AG04449 (cell line): ENCODE measurements around the gene RINL.

Source experiments
- CTCF ChIA-PET: fragments of 350-600 bp; formaldehyde crosslinking; extraction: SDS; loops from one replicate; lab custom pipeline; 2021; ENCODE audit warnings: antibody characterized with exemption; lab: Yijun Ruan, JAX
- POLR2A ChIA-PET: fragments of 400-600, 350-600 bp; formaldehyde crosslinking; extraction: SDS; loops from one replicate; lab custom pipeline; 2020; ENCODE audit warnings: antibody characterized with exemption, inconsistent platforms; lab: Yijun Ruan, JAX
- DNase-seq: peaks from one replicate; pipeline ENCODE4 v3.0.0-alpha.2; 2010; ENCODE audit warnings: low read depth, low spot score
- H3K4me3 ChIP-seq: 2 replicates; pipeline ENCODE4 v1.5.1; 2011; ENCODE audit warnings: low read depth, mild to moderate bottlenecking, control low read depth, low read length
- TF ChIP-seq, protein P1 (sequence below): IDR thresholded peaks from one replicate; pipeline ENCODE4 v1.5.1; 2011; ENCODE audit warnings: mild to moderate bottlenecking, moderate library complexity, low read length, control low read depth, inconsistent platforms; ENCODE audit not compliant: insufficient read depth; ENCODE audit errors: missing control alignments

The RINL gene

DNA sequence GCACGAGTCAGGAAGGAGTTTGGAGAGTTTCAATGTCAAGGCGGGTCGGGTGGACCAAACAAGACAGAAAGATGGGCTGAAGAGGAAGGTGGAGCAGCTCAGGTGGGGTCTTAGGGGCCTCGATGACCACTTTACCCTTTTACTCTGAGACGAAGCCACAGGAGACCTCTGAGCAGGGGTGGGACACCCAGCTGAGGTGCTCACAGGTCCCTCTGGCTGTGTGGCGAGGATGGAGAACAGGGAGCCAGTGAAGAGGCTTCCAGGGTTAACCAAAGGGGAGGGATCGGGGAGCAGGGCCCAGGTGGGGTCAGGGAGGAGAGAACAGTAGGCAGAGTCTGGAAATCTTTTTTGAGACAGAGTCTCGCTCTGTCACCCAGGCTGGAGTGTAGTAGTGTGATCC lies 35.9 kb upstream of the RINL start:
- TF ChIP-seq, protein P1, sequence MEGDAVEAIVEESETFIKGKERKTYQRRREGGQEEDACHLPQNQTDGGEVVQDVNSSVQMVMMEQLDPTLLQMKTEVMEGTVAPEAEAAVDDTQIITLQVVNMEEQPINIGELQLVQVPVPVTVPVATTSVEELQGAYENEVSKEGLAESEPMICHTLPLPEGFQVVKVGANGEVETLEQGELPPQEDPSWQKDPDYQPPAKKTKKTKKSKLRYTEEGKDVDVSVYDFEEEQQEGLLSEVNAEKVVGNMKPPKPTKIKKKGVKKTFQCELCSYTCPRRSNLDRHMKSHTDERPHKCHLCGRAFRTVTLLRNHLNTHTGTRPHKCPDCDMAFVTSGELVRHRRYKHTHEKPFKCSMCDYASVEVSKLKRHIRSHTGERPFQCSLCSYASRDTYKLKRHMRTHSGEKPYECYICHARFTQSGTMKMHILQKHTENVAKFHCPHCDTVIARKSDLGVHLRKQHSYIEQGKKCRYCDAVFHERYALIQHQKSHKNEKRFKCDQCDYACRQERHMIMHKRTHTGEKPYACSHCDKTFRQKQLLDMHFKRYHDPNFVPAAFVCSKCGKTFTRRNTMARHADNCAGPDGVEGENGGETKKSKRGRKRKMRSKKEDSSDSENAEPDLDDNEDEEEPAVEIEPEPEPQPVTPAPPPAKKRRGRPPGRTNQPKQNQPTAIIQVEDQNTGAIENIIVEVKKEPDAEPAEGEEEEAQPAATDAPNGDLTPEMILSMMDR, result no peak
- H3K4me3 ChIP-seq, result no peak overlapping the region
- ChIA-PET CTCF (interaction anchor here (9.5 kb wide), 1 partner anchor 14 kb away, joined by 90 read pairs; the partner anchor contains the start of genes MRPS12 and SARS2), POLR2A (no interaction called here)
- DNase-seq, result no peak

DNA sequence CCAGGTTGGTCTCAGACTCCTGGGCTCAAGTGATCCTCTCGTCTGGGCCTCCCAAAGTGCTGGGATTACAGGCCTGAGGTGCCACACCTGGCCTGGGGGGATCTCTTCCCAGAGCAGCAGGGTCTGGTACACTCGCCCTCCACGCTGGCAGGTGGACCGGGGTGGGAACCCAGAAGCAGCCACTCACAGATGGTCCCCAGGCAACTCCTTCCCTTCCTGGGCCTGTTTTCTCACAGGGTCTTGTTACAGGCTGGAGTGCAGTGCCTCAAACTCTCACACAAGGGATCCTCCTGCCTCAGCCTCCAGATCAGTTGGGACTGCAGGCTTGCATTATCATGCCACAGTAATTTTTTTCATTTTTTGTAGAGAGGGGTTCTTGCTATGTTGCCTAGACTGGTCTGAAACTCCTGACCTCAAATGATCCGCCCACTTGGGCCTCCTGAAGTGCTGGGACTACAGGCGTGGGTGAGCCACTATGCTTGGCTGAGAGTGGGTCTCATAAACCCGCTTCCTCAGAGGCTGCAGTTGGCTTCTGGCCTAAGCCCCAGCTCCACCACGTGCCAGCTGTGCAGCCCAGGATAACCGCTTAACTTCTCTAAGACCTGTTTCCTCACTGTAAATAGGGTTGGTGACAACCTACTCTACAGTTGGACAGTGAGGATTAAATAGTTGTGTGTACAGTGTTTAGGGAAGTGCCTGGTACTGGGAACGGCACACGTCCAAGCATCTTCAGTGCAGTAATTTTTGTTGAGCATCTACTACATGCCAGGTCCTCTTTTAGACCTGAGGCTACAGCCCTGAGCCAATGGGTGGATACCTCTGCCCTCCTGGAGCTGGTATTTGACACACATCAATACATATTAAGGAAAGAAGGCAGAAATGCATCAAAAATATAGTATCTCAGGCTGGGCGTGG lies 34.8 kb upstream of the RINL start:
- TF ChIP-seq, protein P1, result no peak
- no peak overlapping the region for H3K4me3 ChIP-seq
- DNase-seq, result no peak
- ChIA-PET CTCF (interaction anchor here (9.5 kb wide), 1 partner anchor 16 kb away, joined by 90 read pairs; the partner anchor contains the start of genes MRPS12 and SARS2), POLR2A (no interaction called here)

DNA sequence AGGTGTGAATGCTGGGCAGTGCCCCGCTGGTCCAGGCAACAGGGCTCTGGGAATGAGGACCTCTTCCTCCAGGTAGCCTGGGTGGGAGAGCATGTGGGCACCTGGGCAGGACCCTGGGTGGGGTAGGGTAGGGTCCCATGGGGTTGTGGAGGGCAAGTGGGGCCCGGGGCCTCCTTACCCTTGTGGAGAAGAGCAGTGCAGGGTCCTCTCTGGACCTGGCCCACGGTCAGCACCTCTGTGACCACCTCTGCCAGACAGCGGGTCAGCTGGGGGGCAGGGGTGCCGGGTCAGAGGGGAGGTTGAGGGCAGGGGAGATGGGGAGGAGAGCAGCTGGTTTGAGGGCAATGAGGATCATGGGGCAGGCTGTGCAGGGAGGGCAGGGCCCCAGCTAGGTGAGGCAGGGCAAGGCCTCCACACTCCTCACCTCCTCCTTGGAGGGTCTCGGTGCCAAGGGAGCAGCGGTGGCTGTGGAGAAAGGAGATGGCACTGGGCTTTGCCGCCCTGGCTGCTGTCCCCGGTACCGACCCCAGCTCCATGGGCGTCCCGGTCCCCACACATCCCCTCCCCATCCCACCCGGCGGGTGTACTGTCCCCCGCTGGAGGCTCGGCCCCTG lies 33.4 kb upstream of the RINL start:
- POLR2A ChIA-PET, result no interaction called here
- CTCF ChIA-PET, result interaction anchor here (9.5 kb wide), 1 partner anchor 17 kb away, joined by 90 read pairs; the partner anchor contains the start of genes MRPS12 and SARS2
- TF ChIP-seq, protein P1, result no peak
- H3K4me3 ChIP-seq, result no peak overlapping the region
- no peak for DNase-seq

DNA sequence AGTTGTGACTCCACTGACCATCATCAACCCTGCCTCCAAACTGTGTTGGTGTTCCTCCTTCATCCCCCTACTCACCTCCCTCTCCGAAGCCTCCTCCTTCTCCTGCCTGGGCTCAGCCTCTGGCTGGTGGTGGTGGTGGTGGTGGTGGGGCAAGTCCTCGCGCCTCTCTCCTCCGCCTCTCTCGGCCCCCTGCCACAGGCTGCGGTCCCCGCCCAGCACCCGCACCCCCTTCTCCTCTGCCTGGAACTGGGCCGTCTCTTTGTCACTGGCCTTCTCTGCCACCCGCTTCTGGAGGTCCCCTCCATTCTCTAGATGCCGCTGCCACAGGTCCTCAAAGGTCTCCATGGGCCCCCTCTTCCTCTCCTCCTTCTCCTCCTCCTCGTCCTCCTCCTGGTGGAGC lies 32.4 kb upstream of the RINL start:
- no peak for DNase-seq
- ChIA-PET CTCF (no interaction called here), POLR2A (no interaction called here)
- no peak overlapping the region for H3K4me3 ChIP-seq
- TF ChIP-seq, protein P1, result no peak

DNA sequence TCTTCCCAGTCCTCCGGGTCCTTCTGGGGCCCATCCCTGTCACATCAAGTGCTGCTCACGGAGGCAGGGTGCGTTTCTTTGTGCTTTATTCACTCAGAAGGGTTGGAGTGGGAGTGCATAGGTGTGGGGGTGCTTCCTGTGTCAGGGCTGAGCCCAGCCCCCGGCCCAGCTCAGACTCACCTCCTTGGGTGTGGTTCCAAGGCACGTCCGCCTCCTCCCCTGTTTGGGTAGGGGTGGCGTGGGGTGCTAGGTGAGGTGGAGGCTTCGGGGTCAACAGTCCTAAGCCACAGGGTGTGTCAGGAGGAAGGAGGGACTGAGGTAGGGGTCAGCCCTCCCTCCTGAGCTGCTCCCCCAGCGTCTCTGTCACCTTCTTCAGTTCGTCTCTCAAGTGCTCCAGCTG lies 30.8 kb upstream of the RINL start:
- no peak for DNase-seq
- ChIA-PET CTCF (interaction anchor here (1.2 to 1.4 kb wide), 2 partner anchors 22 to 139 kb away, joined by 3 read pairs; no protein-coding TSS in a partner anchor), POLR2A (no interaction called here)
- TF ChIP-seq, protein P1, result no peak
- H3K4me3 ChIP-seq, result no peak overlapping the region

DNA sequence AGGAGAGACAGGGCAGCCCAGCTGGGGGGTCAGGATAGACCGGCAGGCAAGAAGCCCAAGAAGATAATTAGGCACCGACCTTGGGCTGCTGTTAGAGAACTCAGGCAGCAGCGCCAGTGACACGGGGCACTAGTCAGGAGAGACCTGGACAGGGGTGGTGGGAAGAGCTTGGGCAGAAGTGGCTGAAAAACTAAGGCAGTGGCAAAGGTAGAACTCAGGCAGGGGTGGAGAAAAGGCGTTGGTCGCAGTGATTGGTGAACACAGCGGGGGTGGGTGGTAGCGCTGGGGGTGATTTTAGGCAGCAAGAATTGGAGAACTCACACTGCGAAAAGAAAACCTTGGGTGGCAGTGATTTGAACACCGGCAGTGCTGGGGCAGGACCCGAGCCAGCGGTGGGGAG lies 29.6 kb upstream of the RINL start:
- no peak overlapping the region for H3K4me3 ChIP-seq
- POLR2A ChIA-PET, result no interaction called here
- TF ChIP-seq, protein P1, result no peak
- CTCF ChIA-PET, result interaction anchor here (1.2 kb wide), 1 partner anchor 273 kb away, joined by 3 read pairs; no protein-coding TSS in a partner anchor
- no peak for DNase-seq
